H1 (cell line): ENCODE data around the gene PARD6B. TPM values are rescaled to one million over a fixed set of nuclear protein-coding genes. Genes with fewer than 3 reads are reported as not detected.
"Not testable (repeated sequence)": the region's sequence is repeated elsewhere in the genome, so short reads cannot be mapped to it uniquely, and the experiment has no call there.

Source experiments
- CTCF ChIA-PET: fragments of 300-600 bp; sonication (Branson Sonifier 250); formaldehyde crosslinking; loops from one replicate; lab custom pipeline; 2021; ENCODE audit not compliant: partially characterized antibody; lab: Charles Lee
- POLR2A ChIA-PET: fragments of 300-600 bp; sonication (Branson Sonifier 250); formaldehyde crosslinking; loops from one replicate; lab custom pipeline; 2021; ENCODE audit warnings: inconsistent platforms; ENCODE audit not compliant: partially characterized antibody; lab: Charles Lee
- DNase-seq, 2 experiments: peaks; one replicate each; pipeline versions ENCODE4 v3.0.0 to v3.0.0-alpha.2; 2010 to 2022; ENCODE audit warnings: low spot score in 2 of 2, low read depth in 1 of 2, mixed read lengths in 1 of 2
- FAIRE-seq: peaks from 2 replicates; lab custom pipeline; 2011; peaks lifted over from hg19 to GRCh38; lab: Jason Lieb, UNC
- H2AFZ ChIP-seq: 2 replicates; pipeline ENCODE4 v1.8.1; 2012; ENCODE audit warnings: low read length, inconsistent platforms
- H2AK5ac ChIP-seq: 2 replicates; pipeline ENCODE4 v1.6.1; 2013; ENCODE audit warnings: low read depth, low read length
- H2BK120ac ChIP-seq: replicated peaks from 2 replicates; pipeline ENCODE3; 2013; ENCODE audit warnings: low read depth, low read length, inconsistent platforms
- H2BK12ac ChIP-seq: 2 replicates; pipeline ENCODE4 v1.6.1; 2013; ENCODE audit warnings: low read depth, low read length
- H2BK15ac ChIP-seq: 2 replicates; pipeline ENCODE4 v1.6.1; 2013; ENCODE audit warnings: low read length
- H2BK20ac ChIP-seq: 2 replicates; pipeline ENCODE4 v1.6.1; 2013; ENCODE audit warnings: low read length
- H2BK5ac ChIP-seq: 2 replicates; pipeline ENCODE4 v1.6.1; 2013; ENCODE audit warnings: low read depth, low read length
- H3K14ac ChIP-seq: 2 replicates; pipeline ENCODE4 v1.6.1; 2013; ENCODE audit warnings: inconsistent platforms; ENCODE audit not compliant: insufficient read length
- H3K18ac ChIP-seq: 2 replicates; pipeline ENCODE4 v1.6.1; 2013; ENCODE audit warnings: low read length; ENCODE audit errors: extremely low read depth
- H3K23ac ChIP-seq: 2 replicates; pipeline ENCODE4 v1.6.1; 2013; ENCODE audit warnings: inconsistent platforms; ENCODE audit not compliant: insufficient read length
- H3K23me2 ChIP-seq: 2 replicates; pipeline ENCODE4 v1.6.1; 2013; ENCODE audit warnings: low read depth, low read length
- H3K27ac ChIP-seq: 2 replicates; pipeline ENCODE4 v1.6.1; 2011; ENCODE audit warnings: low read depth, low read length, inconsistent platforms
- H3K27me3 ChIP-seq, 4 experiments: replicated peaks in 1 of 4; 1 replicate in 1 of 4; 2 replicates in 3 of 4; pipeline versions ENCODE4 v1.6.1 to v1.8.1; 2011 to 2013; ENCODE audit warnings: low read length in 3 of 4, mild to moderate bottlenecking in 3 of 4, inconsistent platforms in 2 of 4, mixed read lengths in 2 of 4, moderate library complexity in 1 of 4; ENCODE audit not compliant: control insufficient read depth in 3 of 4, insufficient read depth in 3 of 4; ENCODE audit errors: extremely low read depth in 1 of 4
- H3K36me3 ChIP-seq, 4 experiments: 2 replicates each; pipeline versions ENCODE4 v1.6.1 to v1.8.1; 2011 to 2013; ENCODE audit warnings: mild to moderate bottlenecking in 4 of 4, low read length in 3 of 4, moderate library complexity in 2 of 4, control low read depth in 1 of 4, inconsistent platforms in 1 of 4; ENCODE audit not compliant: insufficient read depth in 4 of 4, control insufficient read depth in 2 of 4
- H3K4ac ChIP-seq: replicated peaks from 2 replicates; pipeline ENCODE3; 2013; ENCODE audit warnings: low read length, low read depth, mixed read lengths, inconsistent platforms; ENCODE audit not compliant: insufficient read length
- H3K4me1 ChIP-seq, 4 experiments: replicated peaks in 1 of 4; 1 replicate in 1 of 4; 2 replicates in 3 of 4; pipeline versions ENCODE4 v1.6.1 to v1.8.1; 2011 to 2013; ENCODE audit warnings: low read length in 3 of 4, inconsistent platforms in 2 of 4, mixed read lengths in 1 of 4; ENCODE audit not compliant: insufficient read depth in 4 of 4, control insufficient read depth in 3 of 4
- H3K4me2 ChIP-seq, 2 experiments: 2 replicates each; pipeline versions ENCODE4 v1.6.1 to v1.8.1; 2011 to 2013; ENCODE audit warnings: low read depth in 2 of 2, low read length in 2 of 2, control low read depth in 1 of 2, inconsistent platforms in 1 of 2, mild to moderate bottlenecking in 1 of 2; ENCODE audit not compliant: insufficient read depth in 1 of 2
- H3K4me3 ChIP-seq, 4 experiments: fragments of 200-600, 300-600 bp in 1 of 4; sonication (generic), shearing (Covaris generic), sonication (Bioruptor Twin) in 1 of 4; 2 replicates each; pipeline versions ENCODE4 v1.5.1 to v1.8.1; 2011 to 2016; ENCODE audit warnings: low read length in 4 of 4, low read depth in 3 of 4, control low read depth in 2 of 4, inconsistent platforms in 2 of 4, mild to moderate bottlenecking in 2 of 4, mixed read lengths in 1 of 4, moderate library complexity in 1 of 4; ENCODE audit not compliant: insufficient read depth in 2 of 4; ENCODE audit errors: extremely low read depth in 1 of 4
- H3K56ac ChIP-seq: replicated peaks from 2 replicates; pipeline ENCODE3; 2013; ENCODE audit warnings: low read depth, mild to moderate bottlenecking, mixed read lengths, low read length, inconsistent platforms; ENCODE audit not compliant: insufficient read length
- H3K79me1 ChIP-seq: 2 replicates; pipeline ENCODE4 v1.6.1; 2013; ENCODE audit warnings: low read depth, low read length, control low read depth
- H3K79me2 ChIP-seq, 2 experiments: 2 replicates each; pipeline versions ENCODE4 v1.6.1 to v1.8.1; 2012 to 2013; ENCODE audit warnings: low read length in 2 of 2, mild to moderate bottlenecking in 2 of 2, inconsistent platforms in 1 of 2; ENCODE audit not compliant: insufficient read depth in 2 of 2, control insufficient read depth in 1 of 2
- H3K9ac ChIP-seq, 4 experiments: replicated peaks in 1 of 4; 1 replicate in 1 of 4; 2 replicates in 3 of 4; pipeline versions ENCODE4 v1.6.1 to v1.8.1; 2011 to 2013; ENCODE audit warnings: low read depth in 3 of 4, low read length in 3 of 4, control low read depth in 2 of 4, mild to moderate bottlenecking in 2 of 4, moderate library complexity in 2 of 4, inconsistent platforms in 1 of 4; ENCODE audit errors: extremely low read depth in 1 of 4
- H3K9me3 ChIP-seq, 2 experiments: 2 replicates each; pipeline versions ENCODE4 v1.6.1 to v1.8.1; 2012 to 2013; ENCODE audit warnings: mild to moderate bottlenecking in 2 of 2, moderate library complexity in 2 of 2, control low read depth in 1 of 2, inconsistent platforms in 1 of 2, low read depth in 1 of 2, low read length in 1 of 2, mixed read lengths in 1 of 2; ENCODE audit not compliant: insufficient read depth in 2 of 2
- H4K20me1 ChIP-seq, 2 experiments: replicated peaks in 1 of 2; 2 replicates each; pipeline versions ENCODE3 to v1.8.1; 2011 to 2013; ENCODE audit warnings: inconsistent platforms in 2 of 2, low read length in 2 of 2, mild to moderate bottlenecking in 1 of 2; ENCODE audit not compliant: insufficient read depth in 2 of 2, control insufficient read depth in 1 of 2
- H4K5ac ChIP-seq: 2 replicates; pipeline ENCODE4 v1.6.1; 2013; ENCODE audit warnings: low read length, low read depth, mixed read lengths, inconsistent platforms; ENCODE audit not compliant: insufficient read length
- H4K8ac ChIP-seq: 2 replicates; pipeline ENCODE4 v1.8.0; 2013; ENCODE audit warnings: mild to moderate bottlenecking, moderate library complexity, low read length, inconsistent platforms; ENCODE audit not compliant: insufficient read depth; ENCODE audit errors: extremely low read depth
- H4K91ac ChIP-seq: replicated peaks from 2 replicates; pipeline ENCODE3; 2013; ENCODE audit warnings: low read length, mixed read lengths, inconsistent platforms; ENCODE audit not compliant: insufficient read length
- HDAC2 ChIP-seq, 2 experiments: fragments of 300-600 bp in 1 of 2; sonication (generic) in 1 of 2; IDR thresholded peaks; 2 replicates each; pipeline ENCODE4 v1.6.1; 2011 to 2012; ENCODE audit warnings: low read depth in 2 of 2, low read length in 2 of 2, mild to moderate bottlenecking in 2 of 2, moderate library complexity in 2 of 2, borderline replicate concordance in 1 of 2, inconsistent platforms in 1 of 2
- SP2 ChIP-seq: IDR thresholded peaks from 2 replicates; pipeline ENCODE4 v1.6.1; 2012; ENCODE audit warnings: mild to moderate bottlenecking, low read length, inconsistent platforms
- WGBS, 2 experiments: shearing (Covaris generic) in 1 of 2; methylation state at CpG; one replicate each; pipeline versions ENCODE4 v1.1.6 to v1.1.7; 2013 to 2015; ENCODE audit warnings: low lambda C conversion rate in 2 of 2, mixed read lengths in 2 of 2, inconsistent platforms in 1 of 2, low coverage in 1 of 2, missing lambda C conversion rate in 1 of 2; ENCODE audit not compliant: insufficient replicate concordance in 2 of 2, insufficient coverage in 1 of 2, insufficient read length in 1 of 2; ENCODE audit errors: extremely low coverage in 1 of 2, missing lambda C conversion rate in 1 of 2; 5-methylcytosine and 5-hydroxymethylcytosine counted together
- polyA plus RNA-seq, 7 experiments: library from polyadenylated mRNA; depleted of rRNA in 3 of 7; stranded (reverse) in 5 of 7; unstranded in 2 of 7; fragments of >200 nt in 5 of 7; fragments of 200-250 nt in 2 of 7; gene quantifications; 1 replicate in 5 of 7; 2 replicates in 1 of 7; 4 replicates in 1 of 7; pipeline versions ENCODE4 v1.2.1 to v1.2.3, GENCODE V29; 2011 to 2013; ENCODE audit warnings: missing spikeins in 2 of 7, mixed read lengths in 2 of 7
- total RNA-seq: library from RNA; stranded (reverse); fragmentation: NEBNext Ultra II Directional; extraction: Animal tissue kit (Norgen Biotek cat#: 25700); gene quantifications from 2 replicates; pipeline ENCODE4 v1.2.1, GENCODE V29; 2021

The PARD6B gene
- total and polyA plus RNA-seq, 2 of the 8 experiments (the other 6 are each of a cell fraction or from before 2014, with no cell fraction given): 5.2 to 34.1 TPM

- no peak for TF ChIP-seq HDAC2 (IDR thresholded peaks at IDR 0.05; ENCODE audit: borderline replicate concordance in 1 of 2, low read depth in 2 of 2, low read length in 2 of 2)
- no peak for TF ChIP-seq SP2
Measured at GRCh38 chr20:50762435-50763220, 31.2 kb downstream of the PARD6B start (continued).

DNA sequence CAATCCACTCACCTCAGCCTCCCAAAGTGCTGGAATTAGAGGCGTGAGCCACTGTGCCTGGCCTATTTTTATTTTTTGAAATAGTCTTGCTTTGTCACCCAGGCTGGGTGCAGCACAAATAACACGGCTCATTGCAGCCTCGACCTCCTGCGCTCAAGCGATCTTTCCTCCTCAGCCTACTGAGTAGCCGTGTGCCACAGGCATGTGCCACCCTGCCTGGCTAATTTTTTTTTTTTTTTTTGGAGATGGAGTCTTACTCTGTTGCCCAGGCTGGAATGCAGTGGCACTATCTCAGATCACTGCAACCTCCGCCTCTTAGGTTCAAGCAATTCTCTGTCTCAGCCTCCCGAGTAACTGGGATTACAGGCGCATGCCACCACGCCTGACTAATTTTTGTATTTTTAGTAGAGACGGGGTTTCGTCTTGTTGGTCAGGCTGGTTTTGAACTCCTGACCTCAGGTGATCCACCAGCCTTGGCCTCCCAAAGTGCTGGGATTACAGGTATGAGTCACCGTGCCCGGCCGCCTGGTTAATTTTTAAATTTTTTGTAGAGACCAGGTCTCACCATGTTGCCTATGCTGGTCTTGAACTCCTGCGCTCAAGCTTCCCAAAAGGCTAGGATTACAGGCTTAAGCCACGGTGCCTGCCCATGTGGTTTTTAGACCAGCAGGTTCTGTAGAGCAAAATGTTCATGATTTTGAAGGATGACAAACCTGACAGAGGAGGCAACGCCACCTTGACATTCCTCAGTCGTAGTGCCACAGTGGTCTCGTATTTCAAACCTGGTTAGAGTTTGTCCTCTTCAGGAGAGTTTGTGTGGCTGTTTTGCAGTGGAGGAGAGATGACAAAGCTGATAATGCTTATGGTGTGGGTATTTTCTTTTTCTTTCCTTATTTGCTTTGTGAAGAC is 32.4 kb downstream of the PARD6B start:
- H4K20me1 ChIP-seq, H3K9me3 ChIP-seq, H3K79me1 ChIP-seq, H3K23ac ChIP-seq, H3K79me2 ChIP-seq, H4K8ac ChIP-seq, H3K36me3 ChIP-seq, H2AK5ac ChIP-seq, H3K23me2 ChIP-seq, H4K5ac ChIP-seq, H3K4me3 ChIP-seq, H3K56ac ChIP-seq, H3K27ac ChIP-seq, H3K9ac ChIP-seq, H3K18ac ChIP-seq, H2AFZ ChIP-seq, H3K4me2 ChIP-seq, H2BK120ac ChIP-seq, H2BK5ac ChIP-seq, FAIRE-seq, H2BK15ac ChIP-seq, H3K14ac ChIP-seq, H2BK12ac ChIP-seq, H4K91ac ChIP-seq, H2BK20ac ChIP-seq, H3K4ac ChIP-seq, H3K27me3 ChIP-seq: not testable (repeated sequence)
- CTCF ChIA-PET: interaction anchor here (1.2 to 3.8 kb wide), 2 partner anchors 14 to 21 kb away, joined by 5 to 23 read pairs; no protein-coding TSS in a partner anchor
- POLR2A ChIA-PET: interaction anchor here (0.6 to 1.2 kb wide), 2 partner anchors 22 to 168 kb away, joined by 3 to 5 read pairs; partner anchors contain the start of gene ADNP
- H3K4me1 ChIP-seq: peaks cover 3 to 12% (median 7%) of the 10 kb centered on the region in 4 experiments; a peak in 5 of 7 replicates
- DNase-seq: peak in 1 of 2 experiments; percentile 41
- 87% methylated on average over 20 of the region's 20 CpGs; no CpG with 5 or more reads in 1 of the 2 experiments for WGBS, 2 experiments
